BJ (cell line): Measurements from ENCODE around the gene DECR2. TPM values are rescaled to one million over a fixed set of nuclear protein-coding genes. Genes with fewer than 3 reads are reported as not detected.

Source experiments
- CTCF ChIA-PET: fragments of 350-600 bp; formaldehyde crosslinking; extraction: SDS; loops from one replicate; lab custom pipeline; 2021; ENCODE audit warnings: antibody characterized with exemption, inconsistent platforms; lab: Yijun Ruan, JAX
- POLR2A ChIA-PET: fragments of 300-600 bp; sonication (Branson Sonifier 250); formaldehyde crosslinking; extraction: SDS; loops from one replicate; lab custom pipeline; 2021; ENCODE audit warnings: antibody characterized with exemption; lab: Charles Lee
- DNase-seq: peaks from one replicate; pipeline ENCODE4 v3.0.0-alpha.2; 2011; ENCODE audit warnings: low read depth
- H3K27me3 ChIP-seq: 2 replicates; pipeline ENCODE4 v1.6.0; 2011; ENCODE audit warnings: low read length; ENCODE audit not compliant: control insufficient read depth, insufficient read depth
- H3K36me3 ChIP-seq: 2 replicates; pipeline ENCODE4 v1.5.1; 2011; ENCODE audit warnings: low read length; ENCODE audit not compliant: control insufficient read depth, insufficient read depth
- H3K4me3 ChIP-seq: 2 replicates; pipeline ENCODE4 v1.5.1; 2011; ENCODE audit warnings: low read depth, mild to moderate bottlenecking, control low read depth, low read length
- CTCF ChIP-seq: IDR thresholded peaks from 2 replicates; pipeline ENCODE4 v1.5.1; 2011; ENCODE audit warnings: low read depth, mild to moderate bottlenecking, control low read depth, inconsistent platforms, low read length, moderate library complexity; ENCODE audit not compliant: insufficient read depth
- polyA plus RNA-seq: library from polyadenylated mRNA; depleted of rRNA; stranded (reverse); fragments of >200 nt; gene quantifications from 2 replicates; pipeline ENCODE4 v1.2.3, GENCODE V29; 2011; rRNA removed
- small RNA-seq: library from RNA; depleted of rRNA; stranded (forward); fragments of <200 nt; gene quantifications from one replicate; pipeline ENCODE3, GENCODE V24; 2012; ENCODE audit warnings: low replicate concordance, low read depth; ENCODE audit not compliant: insufficient read length

Gene DECR2
- polyA plus RNA-seq, 1 experiment, result 23.6 TPM

- CTCF ChIA-PET, result no interaction called here
- Histone ChIP-seq H3K4me3 (no peak overlapping the region), H3K27me3 (no peaks in the 10 kb centered on the region), H3K36me3 (peaks cover 5% of the 10 kb centered on the region; the same call in 1 of the 2 replicates)
- TF ChIP-seq CTCF, result no peak
- POLR2A ChIA-PET, result no interaction called here
- no peak for DNase-seq
Measured at GRCh38 chr16:456891-457483, 55.3 kb downstream of the DECR2 start.

- ChIA-PET CTCF (interaction anchor here (0.5 kb wide), 1 partner anchor 27 kb away, joined by 3 read pairs; no protein-coding TSS in a partner anchor), POLR2A (interaction anchor here (0.5 kb wide), 1 partner anchor 71 kb away, joined by 13 read pairs; no protein-coding TSS in a partner anchor)
- no peak overlapping the region for H3K4me3 ChIP-seq
- H3K27me3 ChIP-seq, result no peaks in the 10 kb centered on the region
- TF ChIP-seq CTCF, result no peak
- DNase-seq, result no peak
- peaks cover 8% of the 10 kb centered on the region; the same call in 1 of the 2 replicates for H3K36me3 ChIP-seq
Measured at GRCh38 chr16:457732-458400, 56.2 kb downstream of the DECR2 start.

DNA sequence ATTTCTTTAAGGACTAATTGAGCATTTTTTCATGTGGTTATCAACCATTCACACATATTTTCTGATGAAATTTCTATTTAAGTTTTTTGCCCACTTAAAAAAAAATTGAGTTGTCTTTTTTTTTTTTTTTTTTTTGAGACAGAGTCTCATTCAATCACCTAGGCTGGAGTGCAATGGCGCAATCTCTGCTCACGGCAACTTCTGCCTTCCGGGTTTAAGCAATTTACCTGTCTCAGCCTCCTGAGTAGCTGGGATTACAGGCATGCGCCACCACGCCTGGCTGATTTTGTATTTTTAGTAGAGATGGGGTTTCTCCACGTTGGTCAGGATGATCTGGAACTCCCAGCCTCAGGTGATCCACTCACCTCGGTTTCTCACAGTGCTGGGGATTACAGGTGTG lies 58.1 kb downstream of the DECR2 start:
- no peak for DNase-seq
- ChIA-PET CTCF (no interaction called here), POLR2A (no interaction called here)
- no peaks in the 10 kb centered on the region for H3K27me3 ChIP-seq
- H3K36me3 ChIP-seq, result peaks cover 12% of the 10 kb centered on the region
- TF ChIP-seq CTCF, result no peak
- H3K4me3 ChIP-seq, result no peak overlapping the region

- CTCF ChIA-PET, result no interaction called here
- Histone ChIP-seq H3K36me3 (peaks cover 12% of the 10 kb centered on the region), H3K27me3 (no peaks in the 10 kb centered on the region), H3K4me3 (no peak overlapping the region)
- POLR2A ChIA-PET, result no interaction called here
- no peak for TF ChIP-seq CTCF
- DNase-seq, result no peak
Measured at GRCh38 chr16:460787-461186, 59.1 kb downstream of the DECR2 start.

Small RNA genes within 50 kb of the gene (small RNA-seq; reads per million reads assigned to genes)
- gene RF00019, result not detected

Other genes starting within 250 kb of the DECR2 start
- gene HBZ, start 249.2 kb upstream of the DECR2 start, polyA plus RNA-seq, result not detected in 2 replicates
- not detected in 2 replicates for gene HBM, start 235.9 kb upstream of the DECR2 start, polyA plus RNA-seq
- 0.17 TPM in 1 of 2 replicates, not detected in the other for gene HBA2, start 229.0 kb upstream of the DECR2 start, polyA plus RNA-seq
- gene HBA1, start 225.2 kb upstream of the DECR2 start, polyA plus RNA-seq, result 0.20 TPM in 1 of 2 replicates, not detected in the other
- 0.18 TPM in 1 of 2 replicates, not detected in the other for gene HBQ1, start 221.4 kb upstream of the DECR2 start, polyA plus RNA-seq
- 23.3 and 29.1 TPM in 2 replicates for gene LUC7L, start 172.4 kb upstream of the DECR2 start, polyA plus RNA-seq
- gene FAM234A, start 167.1 kb upstream of the DECR2 start, polyA plus RNA-seq, result 39.4 and 75.5 TPM in 2 replicates
- 1.1 and 2.2 TPM in 2 replicates for gene RGS11, start 125.9 kb upstream of the DECR2 start, polyA plus RNA-seq
- 0.22 and 0.51 TPM in 2 replicates for gene ARHGDIG, start 121.3 kb upstream of the DECR2 start, polyA plus RNA-seq
- 0.13 TPM in 1 of 2 replicates, not detected in the other for gene PDIA2, start 118.7 kb upstream of the DECR2 start, polyA plus RNA-seq
- gene AXIN1, start 49.2 kb upstream of the DECR2 start, polyA plus RNA-seq, result 4.0 and 4.3 TPM in 2 replicates
- gene MRPL28, start 31.3 kb upstream of the DECR2 start, polyA plus RNA-seq, result 143 and 188 TPM in 2 replicates
- gene PGAP6, start 19.9 kb upstream of the DECR2 start, polyA plus RNA-seq, result 65.2 and 131 TPM in 2 replicates
- gene NME4, start 4.7 kb upstream of the DECR2 start, polyA plus RNA-seq, result 227 and 290 TPM in 2 replicates
- 8.6 and 13.3 TPM in 2 replicates for gene RAB11FIP3, start 23.8 kb downstream of the DECR2 start, polyA plus RNA-seq
- gene CAPN15, start 125.8 kb downstream of the DECR2 start, polyA plus RNA-seq, result 8.4 and 12.9 TPM in 2 replicates
- gene PRR35, start 158.5 kb downstream of the DECR2 start, polyA plus RNA-seq, result not detected in 2 replicates
- gene NHLRC4, start 165.1 kb downstream of the DECR2 start, polyA plus RNA-seq, result 0.31 and 0.66 TPM in 2 replicates
- gene PIGQ, start 168.1 kb downstream of the DECR2 start, polyA plus RNA-seq, result 15.4 and 26.6 TPM in 2 replicates
- 6.5 and 7.6 TPM in 2 replicates for gene RAB40C, start 188.2 kb downstream of the DECR2 start, polyA plus RNA-seq
- not detected in 2 replicates for gene WFIKKN1, start 229.1 kb downstream of the DECR2 start, polyA plus RNA-seq
- gene METTL26, start 234.4 kb downstream of the DECR2 start, polyA plus RNA-seq, result 77.2 and 105 TPM in 2 replicates
- gene MCRIP2, start 239.9 kb downstream of the DECR2 start, polyA plus RNA-seq, result 10.6 and 16.5 TPM in 2 replicates
- gene WDR90, start 247.5 kb downstream of the DECR2 start, polyA plus RNA-seq, result 6.2 and 10.0 TPM in 2 replicates